Astrocyte (in vitro differentiated cells and primary cell): ENCODE results near the gene ATP6V0D1. TPM values are rescaled to one million over a fixed set of nuclear protein-coding genes. Genes with fewer than 3 reads are reported as not detected.

ENCODE experiments used
- DNase-seq: peaks from one replicate; pipeline ENCODE4 v3.0.0-alpha.2; 2010; ENCODE audit warnings: low read depth
- FAIRE-seq: peaks from 2 replicates; lab custom pipeline; 2011; peaks lifted over from hg19 to GRCh38; lab: Jason Lieb, UNC
- H2AFZ ChIP-seq: 2 replicates; pipeline ENCODE4 v1.6.0; 2012; ENCODE audit warnings: low read depth, low read length, inconsistent platforms
- H3K27ac ChIP-seq: 2 replicates; pipeline ENCODE4 v1.5.1; 2011; ENCODE audit warnings: low read depth, low read length, inconsistent platforms
- H3K27me3 ChIP-seq: 2 replicates; pipeline ENCODE4 v1.6.0; 2011; ENCODE audit warnings: low read length, inconsistent platforms; ENCODE audit not compliant: insufficient read depth
- H3K36me3 ChIP-seq: 2 replicates; pipeline ENCODE4 v1.5.1; 2011; ENCODE audit warnings: low read length, inconsistent platforms; ENCODE audit not compliant: insufficient read depth
- H3K4me1 ChIP-seq: 2 replicates; pipeline ENCODE4 v1.5.1; 2011; ENCODE audit warnings: low read length, inconsistent platforms; ENCODE audit not compliant: insufficient read depth
- H3K4me2 ChIP-seq: 2 replicates; pipeline ENCODE4 v1.6.0; 2012; ENCODE audit warnings: low read length, inconsistent platforms
- H3K4me3 ChIP-seq: 2 replicates; pipeline ENCODE4 v1.5.1; 2011; ENCODE audit warnings: low read depth, mild to moderate bottlenecking, low read length, inconsistent platforms; ENCODE audit not compliant: insufficient read depth
- H3K79me2 ChIP-seq: 2 replicates; pipeline ENCODE4 v1.6.0; 2012; ENCODE audit warnings: mild to moderate bottlenecking, low read length, inconsistent platforms; ENCODE audit not compliant: insufficient read depth
- H3K9ac ChIP-seq: 2 replicates; pipeline ENCODE4 v1.6.0; 2012; ENCODE audit warnings: mild to moderate bottlenecking, low read length, inconsistent platforms
- H3K9me3 ChIP-seq: 2 replicates; pipeline ENCODE4 v1.5.1; 2012; ENCODE audit warnings: low read depth, mild to moderate bottlenecking, low read length, inconsistent platforms; ENCODE audit not compliant: insufficient read depth
- H4K20me1 ChIP-seq: 2 replicates; pipeline ENCODE4 v1.6.0; 2012; ENCODE audit warnings: low read length, inconsistent platforms; ENCODE audit not compliant: insufficient read depth
- H3K27ac Mint-ChIP-seq: one replicate; pipeline ENCODE4 v1.8.0; 2021; ENCODE audit warnings: mild to moderate bottlenecking, mixed read lengths; ENCODE audit not compliant: unreplicated experiment
- H3K27me3 Mint-ChIP-seq: one replicate; pipeline ENCODE4 v1.8.0; 2021; ENCODE audit warnings: low read depth, mixed read lengths; ENCODE audit not compliant: unreplicated experiment
- H3K36me3 Mint-ChIP-seq: one replicate; pipeline ENCODE4 v1.8.0; 2021; ENCODE audit warnings: low read depth, mixed read lengths; ENCODE audit not compliant: unreplicated experiment
- H3K4me1 Mint-ChIP-seq: one replicate; pipeline ENCODE4 v1.8.0; 2021; ENCODE audit warnings: low read depth, mixed read lengths; ENCODE audit not compliant: unreplicated experiment
- H3K4me3 Mint-ChIP-seq: one replicate; pipeline ENCODE4 v1.8.0; 2021; ENCODE audit warnings: mild to moderate bottlenecking, moderate library complexity, mixed read lengths; ENCODE audit not compliant: unreplicated experiment
- H3K9me3 Mint-ChIP-seq: one replicate; pipeline ENCODE4 v1.8.0; 2021; ENCODE audit warnings: mild to moderate bottlenecking, mixed read lengths; ENCODE audit not compliant: unreplicated experiment
- EZH2 ChIP-seq: IDR thresholded peaks from 2 replicates; pipeline ENCODE4 v1.6.1; 2012; ENCODE audit warnings: mild to moderate bottlenecking, low read length, inconsistent platforms; ENCODE audit not compliant: insufficient read depth
- total RNA-seq: library from RNA; stranded (reverse); gene quantifications from 2 replicates; pipeline ENCODE4 v1.2.1, GENCODE V29; 2021
- TF ChIP-seq, protein P1 (sequence below): IDR thresholded peaks from 2 replicates; pipeline ENCODE4 v1.5.1; 2011; ENCODE audit warnings: low read depth, mild to moderate bottlenecking, inconsistent platforms, low read length, moderate library complexity; ENCODE audit not compliant: insufficient read depth

The ATP6V0D1 gene
- total RNA-seq, 1 donor from 2014 or later: 114 TPM

DNA sequence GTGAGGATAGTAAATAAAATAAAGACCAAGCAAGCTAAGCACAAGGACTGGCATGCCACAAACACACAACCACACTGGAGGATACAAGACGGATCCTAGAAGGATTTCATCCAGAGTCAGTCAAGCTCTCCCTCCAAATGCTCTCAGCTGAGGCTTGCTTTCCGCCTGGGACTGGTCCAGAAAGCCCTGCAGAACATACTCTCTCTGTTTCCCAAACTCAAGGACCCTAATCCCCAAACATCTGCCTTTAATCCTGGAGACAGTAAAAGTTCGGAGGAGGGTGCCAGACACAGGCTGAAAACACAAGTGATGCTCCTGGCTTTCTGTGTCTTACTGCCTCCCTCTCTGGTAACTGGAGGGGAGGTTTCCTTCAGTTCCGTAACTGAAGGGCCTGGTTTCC, 55.4 kb downstream of the ATP6V0D1 start:
- no peak overlapping the region for H3K4me3 Mint-ChIP-seq
- no peak overlapping the region for H3K4me2 ChIP-seq

DNA sequence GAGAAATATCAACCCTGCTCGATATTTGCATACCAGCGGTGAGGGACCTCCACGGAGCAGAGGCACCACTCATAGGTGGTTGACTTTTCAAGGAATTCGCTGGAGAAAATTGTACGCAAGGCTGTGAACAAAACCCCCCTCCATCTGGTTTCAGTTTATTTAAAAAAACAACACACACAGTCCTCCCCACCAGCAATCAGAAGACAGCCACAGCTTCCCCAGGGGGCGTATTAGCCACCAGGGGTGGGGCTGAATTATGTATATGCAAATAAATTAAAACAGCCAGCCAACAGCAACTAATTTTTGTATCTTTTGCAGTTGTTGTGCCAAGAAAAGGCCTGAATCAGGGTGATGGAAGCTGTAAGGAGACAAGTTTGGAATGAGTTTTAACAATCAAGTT, 55.9 kb downstream of the ATP6V0D1 start:
- H3K4me3 ChIP-seq: no peak overlapping the region
- TF ChIP-seq EZH2: no peak
- TF ChIP-seq, protein P1, sequence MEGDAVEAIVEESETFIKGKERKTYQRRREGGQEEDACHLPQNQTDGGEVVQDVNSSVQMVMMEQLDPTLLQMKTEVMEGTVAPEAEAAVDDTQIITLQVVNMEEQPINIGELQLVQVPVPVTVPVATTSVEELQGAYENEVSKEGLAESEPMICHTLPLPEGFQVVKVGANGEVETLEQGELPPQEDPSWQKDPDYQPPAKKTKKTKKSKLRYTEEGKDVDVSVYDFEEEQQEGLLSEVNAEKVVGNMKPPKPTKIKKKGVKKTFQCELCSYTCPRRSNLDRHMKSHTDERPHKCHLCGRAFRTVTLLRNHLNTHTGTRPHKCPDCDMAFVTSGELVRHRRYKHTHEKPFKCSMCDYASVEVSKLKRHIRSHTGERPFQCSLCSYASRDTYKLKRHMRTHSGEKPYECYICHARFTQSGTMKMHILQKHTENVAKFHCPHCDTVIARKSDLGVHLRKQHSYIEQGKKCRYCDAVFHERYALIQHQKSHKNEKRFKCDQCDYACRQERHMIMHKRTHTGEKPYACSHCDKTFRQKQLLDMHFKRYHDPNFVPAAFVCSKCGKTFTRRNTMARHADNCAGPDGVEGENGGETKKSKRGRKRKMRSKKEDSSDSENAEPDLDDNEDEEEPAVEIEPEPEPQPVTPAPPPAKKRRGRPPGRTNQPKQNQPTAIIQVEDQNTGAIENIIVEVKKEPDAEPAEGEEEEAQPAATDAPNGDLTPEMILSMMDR: no peak
- H3K4me3 Mint-ChIP-seq: no peak overlapping the region

More for the DNA sequence above, 55.4 kb downstream of the ATP6V0D1 start:
- Mint-ChIP-seq H3K9me3 (no peaks in the 10 kb centered on the region), H3K4me1 (peaks cover 5% of the 10 kb centered on the region), H3K27ac (no peak overlapping the region), H3K36me3 (no peaks in the 10 kb centered on the region), H3K27me3 (peaks cover 52% of the 10 kb centered on the region)
- Histone ChIP-seq H4K20me1 (peaks cover 11% of the 10 kb centered on the region), H3K9ac (no peak overlapping the region), H3K79me2 (no peaks in the 10 kb centered on the region), H3K9me3 (no peaks in the 10 kb centered on the region), H3K4me1 (peaks cover 3% of the 10 kb centered on the region), H3K4me3 (no peak overlapping the region), H2AFZ (no peak overlapping the region), H3K36me3 (no peaks in the 10 kb centered on the region), H3K27ac (no peak overlapping the region), H3K27me3 (peaks cover 44% of the 10 kb centered on the region)
- no peak for FAIRE-seq
- no peak for DNase-seq
- TF ChIP-seq, protein P1: no peak
- no peak for TF ChIP-seq EZH2

DNA sequence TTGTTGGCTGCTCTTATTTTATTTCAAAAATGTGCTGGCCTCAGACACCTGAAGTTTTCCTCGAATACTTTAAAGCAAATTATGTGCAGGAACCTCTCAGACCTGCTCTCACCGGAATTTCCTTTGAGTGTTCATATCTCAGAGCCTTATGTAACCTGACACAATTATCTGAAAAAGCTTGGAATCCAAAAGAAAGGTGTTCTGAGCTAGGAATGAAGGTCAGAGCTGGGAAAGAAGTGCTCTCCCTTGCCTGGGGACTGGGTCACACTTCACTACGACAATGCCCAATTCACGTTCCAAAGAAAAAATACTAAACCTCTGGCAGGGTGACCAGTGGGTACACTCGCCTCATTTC, 56.7 kb downstream of the ATP6V0D1 start:
- H3K4me2 ChIP-seq: no peak overlapping the region
- H2AFZ ChIP-seq: no peak overlapping the region

More for the DNA sequence above, 55.9 kb downstream of the ATP6V0D1 start:
- peaks cover 49% of the 10 kb centered on the region for H3K27me3 Mint-ChIP-seq
- no peaks in the 10 kb centered on the region for H3K9me3 Mint-ChIP-seq
- H3K4me2 ChIP-seq: no peak overlapping the region
- H3K4me1 ChIP-seq: no peaks in the 10 kb centered on the region
- DNase-seq (no peak), FAIRE-seq (no peak)
- no peak overlapping the region for H2AFZ ChIP-seq
- H3K4me1 Mint-ChIP-seq: peaks cover 5% of the 10 kb centered on the region
- no peaks in the 10 kb centered on the region for H3K79me2 ChIP-seq
- H4K20me1 ChIP-seq: peaks cover 11% of the 10 kb centered on the region
- H3K9ac ChIP-seq: no peak overlapping the region
- H3K36me3 ChIP-seq: no peaks in the 10 kb centered on the region
- no peak overlapping the region for H3K27ac Mint-ChIP-seq
- H3K36me3 Mint-ChIP-seq: no peaks in the 10 kb centered on the region
- no peak overlapping the region for H3K27ac ChIP-seq
- H3K27me3 ChIP-seq: peaks cover 39% of the 10 kb centered on the region
- no peaks in the 10 kb centered on the region for H3K9me3 ChIP-seq

More for the DNA sequence above, 56.7 kb downstream of the ATP6V0D1 start:
- H3K27me3 ChIP-seq: peaks cover 31% of the 10 kb centered on the region
- no peak overlapping the region for H3K4me3 ChIP-seq
- Mint-ChIP-seq H3K27me3 (peaks cover 48% of the 10 kb centered on the region), H3K36me3 (no peaks in the 10 kb centered on the region), H3K9me3 (no peaks in the 10 kb centered on the region), H3K27ac (no peak overlapping the region), H3K4me3 (no peak overlapping the region), H3K4me1 (peaks cover 5% of the 10 kb centered on the region)
- no peaks in the 10 kb centered on the region for H3K79me2 ChIP-seq
- DNase-seq: no peak
- H3K4me1 ChIP-seq: no peaks in the 10 kb centered on the region
- no peaks in the 10 kb centered on the region for H3K9me3 ChIP-seq
- no peak overlapping the region for H3K27ac ChIP-seq
- no peak overlapping the region for H3K9ac ChIP-seq
- FAIRE-seq: no peak
- H4K20me1 ChIP-seq: peaks cover 9% of the 10 kb centered on the region
- TF ChIP-seq EZH2: no peak
- H3K36me3 ChIP-seq: no peaks in the 10 kb centered on the region
